D721Med (cell line): ENCODE measurements around the gene NXN.
A peak's percentile ranks its signal among the peaks of the same experiment; 100 is the strongest.

Experiments
- DNase-seq: peaks from one replicate; pipeline ENCODE4 v3.0.0; 2011; ENCODE audit warnings: low spot score; ENCODE audit not compliant: insufficient read length
- FAIRE-seq: peaks from 2 replicates; lab custom pipeline; 2011; peaks lifted over from hg19 to GRCh38; lab: Jason Lieb, UNC
- TF ChIP-seq, protein P1 (sequence below): IDR thresholded peaks from 2 replicates; pipeline ENCODE4 v1.5.1; 2012; ENCODE audit warnings: mild to moderate bottlenecking, control low read depth; ENCODE audit not compliant: insufficient read depth; ENCODE audit errors: missing control alignments

Gene NXN

GRCh38 chr17:969811-970355 is 9.7 kb downstream of the NXN start:
- FAIRE-seq (no peak), DNase-seq (no peak)
- TF ChIP-seq, protein P1, sequence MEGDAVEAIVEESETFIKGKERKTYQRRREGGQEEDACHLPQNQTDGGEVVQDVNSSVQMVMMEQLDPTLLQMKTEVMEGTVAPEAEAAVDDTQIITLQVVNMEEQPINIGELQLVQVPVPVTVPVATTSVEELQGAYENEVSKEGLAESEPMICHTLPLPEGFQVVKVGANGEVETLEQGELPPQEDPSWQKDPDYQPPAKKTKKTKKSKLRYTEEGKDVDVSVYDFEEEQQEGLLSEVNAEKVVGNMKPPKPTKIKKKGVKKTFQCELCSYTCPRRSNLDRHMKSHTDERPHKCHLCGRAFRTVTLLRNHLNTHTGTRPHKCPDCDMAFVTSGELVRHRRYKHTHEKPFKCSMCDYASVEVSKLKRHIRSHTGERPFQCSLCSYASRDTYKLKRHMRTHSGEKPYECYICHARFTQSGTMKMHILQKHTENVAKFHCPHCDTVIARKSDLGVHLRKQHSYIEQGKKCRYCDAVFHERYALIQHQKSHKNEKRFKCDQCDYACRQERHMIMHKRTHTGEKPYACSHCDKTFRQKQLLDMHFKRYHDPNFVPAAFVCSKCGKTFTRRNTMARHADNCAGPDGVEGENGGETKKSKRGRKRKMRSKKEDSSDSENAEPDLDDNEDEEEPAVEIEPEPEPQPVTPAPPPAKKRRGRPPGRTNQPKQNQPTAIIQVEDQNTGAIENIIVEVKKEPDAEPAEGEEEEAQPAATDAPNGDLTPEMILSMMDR, result no peak

- TF ChIP-seq, protein P1, result no peak
- DNase-seq (no peak), FAIRE-seq (no peak)
Measured at GRCh38 chr17:968812-969730, 10.5 kb downstream of the NXN start.

DNA sequence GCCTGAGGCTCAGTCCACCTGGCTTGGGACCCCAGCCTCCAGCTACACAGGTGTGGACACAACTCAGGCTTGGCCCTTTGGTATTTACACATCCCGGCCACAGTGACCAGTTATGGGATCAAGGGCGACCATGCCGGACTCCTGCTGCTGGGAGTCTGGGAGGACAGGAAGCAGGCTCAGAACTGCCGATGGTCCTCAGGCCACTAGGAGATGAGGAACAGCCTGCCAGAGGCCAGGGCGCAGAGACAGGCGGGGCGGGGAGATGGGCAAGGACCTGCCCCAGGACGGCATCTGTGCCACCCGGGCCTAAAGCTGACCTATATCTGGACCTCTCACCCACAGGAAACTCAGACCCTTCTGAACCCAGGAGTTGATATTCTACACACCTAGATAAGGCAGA is 12.5 kb downstream of the NXN start:
- DNase-seq (no peak), FAIRE-seq (no peak)
- TF ChIP-seq, protein P1, result no peak

DNA sequence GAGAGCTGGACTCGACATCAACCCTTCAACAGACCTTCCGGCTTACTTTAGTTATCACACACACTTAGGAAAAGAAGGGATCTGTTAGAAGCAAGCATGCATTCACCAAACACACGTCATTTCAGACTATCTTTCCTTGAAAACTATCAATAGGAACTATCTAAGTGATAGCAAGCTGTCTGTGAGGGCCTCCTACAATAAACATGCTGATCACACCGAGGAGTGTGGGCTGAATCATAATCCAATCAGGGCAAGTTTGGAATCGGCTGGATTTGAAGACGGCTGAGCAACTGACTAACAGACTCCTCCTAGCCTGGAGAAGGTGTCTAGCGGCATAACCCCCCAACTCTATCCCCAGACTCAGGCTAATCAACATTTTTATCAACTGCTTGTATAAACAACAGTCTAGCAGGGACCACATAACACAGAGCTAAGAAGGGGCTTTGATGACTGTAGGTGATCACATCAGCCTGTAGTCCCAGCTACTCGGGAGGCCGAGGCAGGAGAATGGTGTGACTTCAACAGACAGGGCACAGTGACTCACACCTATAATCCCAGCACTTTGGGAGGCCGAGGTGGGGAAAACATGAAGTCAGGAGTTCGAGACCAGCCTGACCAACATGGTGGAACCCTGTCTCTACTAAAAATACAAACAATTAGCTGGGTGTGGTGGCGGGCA is 14.1 kb downstream of the NXN start:
- FAIRE-seq, result peak; percentile 25
- DNase-seq, result no peak
- TF ChIP-seq, protein P1, result no peak

DNA sequence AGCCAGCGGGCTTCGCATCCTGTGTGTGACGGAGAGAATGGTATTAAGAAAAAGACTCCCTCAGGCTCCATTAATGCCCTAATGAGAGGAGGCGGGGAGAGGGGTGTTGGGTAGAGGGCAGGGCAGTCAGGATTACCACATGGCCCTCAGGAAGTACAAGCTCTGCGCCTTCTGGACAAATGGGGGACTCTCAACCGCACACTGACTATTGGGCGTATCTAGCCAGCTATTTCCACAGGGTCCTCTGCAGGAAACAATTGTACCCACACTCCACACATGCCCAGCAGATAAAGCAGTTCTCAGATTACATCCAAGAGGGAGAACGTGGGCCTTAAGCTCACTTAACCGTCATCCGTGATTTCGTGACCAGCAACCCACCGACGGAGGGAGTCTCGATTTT is 14.7 kb downstream of the NXN start:
- DNase-seq (peak; percentile 83), FAIRE-seq (peak; percentile 53)
- TF ChIP-seq, protein P1, result no peak

DNA sequence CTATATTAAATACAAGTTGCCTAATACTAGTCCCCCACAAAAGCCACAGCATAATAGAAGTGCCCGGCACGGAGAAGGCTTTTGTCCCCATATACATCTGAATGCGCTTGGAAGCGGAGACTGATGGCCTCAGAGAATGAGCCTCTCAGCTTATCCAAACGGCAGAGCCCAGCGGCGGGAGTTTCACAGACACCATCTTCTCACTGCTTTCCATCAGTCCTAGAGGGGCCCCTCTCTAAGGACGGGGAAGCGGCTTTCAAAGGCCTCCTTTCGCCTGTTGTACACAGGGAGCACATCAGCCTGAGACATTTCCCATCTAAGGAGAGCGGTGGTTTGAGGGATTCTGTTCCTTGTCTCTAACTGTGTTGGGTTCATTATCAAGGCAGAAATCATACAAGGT is 16.9 kb downstream of the NXN start:
- no peak for DNase-seq
- TF ChIP-seq, protein P1, result no peak
- FAIRE-seq, result no peak
